ENCODE data around the gene SLC6A18. TPM values are rescaled to one million over a fixed set of nuclear protein-coding genes. Genes with fewer than 3 reads are reported as not detected.

The SLC6A18 gene
- total RNA-seq, 2 experiments from 2014 or later, result not detected

DNA sequence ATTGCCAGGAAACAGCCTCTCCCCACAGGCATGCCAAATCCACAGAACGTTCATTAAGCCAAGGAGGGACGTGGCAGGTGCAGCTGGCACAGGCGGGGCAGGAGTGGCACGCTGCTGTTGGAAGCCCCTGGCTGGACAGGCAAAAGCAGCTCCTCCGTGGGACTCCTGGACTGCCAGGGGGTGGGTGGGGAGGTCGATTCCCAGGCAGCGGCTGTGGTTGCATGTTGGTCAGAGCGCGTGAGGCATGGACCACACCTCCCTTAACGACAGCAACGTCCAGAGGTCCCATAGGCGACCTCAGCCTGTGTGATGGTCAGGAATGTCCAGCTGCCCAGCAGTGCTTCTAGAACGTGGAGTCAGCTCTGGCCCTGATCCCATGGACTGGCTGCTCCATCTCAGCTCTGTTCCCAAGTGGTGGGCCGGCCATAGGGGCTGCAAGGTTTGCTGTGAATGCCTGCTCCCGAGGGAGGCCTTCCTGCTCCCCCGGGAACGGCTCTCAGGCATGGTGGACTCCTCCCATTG is 16.9 kb upstream of the SLC6A18 start:
- intact Hi-C loops (cut with DNase I, micrococcal nuclease), result no loop called here
- no peak overlapping the region for H3K27ac Mint-ChIP-seq
- POLR2A ChIA-PET, result no interaction called here
- no peaks in the 10 kb centered on the region for H3K27me3 Mint-ChIP-seq
- H3K9me3 Mint-ChIP-seq (ENCODE audit: low read depth), result no peaks in the 10 kb centered on the region
- ATAC-seq, result no peak
- CTCF ChIA-PET, result interaction anchor here (0.8 kb wide), 1 partner anchor 23 kb away, joined by 3 read pairs; no protein-coding TSS in a partner anchor
- no peak for DNase-seq
- H3K36me3 Mint-ChIP-seq (ENCODE audit: low read depth), result no peaks in the 10 kb centered on the region
- no peaks in the 10 kb centered on the region for H3K4me1 Mint-ChIP-seq
- H3K4me3 Mint-ChIP-seq, result no peak overlapping the region

DNA sequence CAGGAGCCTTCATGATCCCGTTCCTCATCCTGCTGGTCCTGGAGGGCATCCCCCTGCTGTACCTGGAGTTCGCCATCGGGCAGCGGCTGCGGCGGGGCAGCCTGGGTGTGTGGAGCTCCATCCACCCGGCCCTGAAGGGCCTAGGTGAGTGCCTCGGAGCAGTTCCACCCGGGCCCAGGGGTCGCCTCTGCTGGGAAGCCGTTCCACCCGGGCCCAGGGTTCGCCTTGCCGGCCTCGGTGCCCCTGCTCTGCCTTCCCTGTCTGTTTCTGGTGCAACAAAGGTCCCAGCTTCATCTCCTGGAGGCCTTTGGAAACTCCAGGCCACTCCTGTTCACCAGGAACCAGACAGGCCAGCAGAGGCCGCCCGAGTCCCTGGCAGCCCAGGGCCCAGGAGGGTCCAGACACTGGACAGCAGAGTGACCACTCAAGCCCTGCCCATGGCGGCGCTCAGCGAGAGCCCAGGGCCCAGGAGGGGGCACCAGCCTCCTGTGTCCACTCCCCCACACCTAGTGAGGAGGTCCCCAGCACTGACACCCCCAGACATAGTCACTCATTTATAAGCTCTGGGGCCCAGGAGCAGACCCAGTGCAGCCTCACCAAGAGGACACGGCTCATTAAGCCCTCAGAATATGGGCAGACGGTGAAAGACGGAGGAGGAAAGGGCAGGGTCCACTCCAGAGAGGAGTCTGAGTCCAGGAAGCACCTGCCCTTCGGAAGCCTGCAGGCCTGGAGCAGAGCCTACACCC is 16.3 kb upstream of the SLC6A18 start:
- ChIA-PET CTCF (interaction anchor here (0.8 kb wide), 1 partner anchor 22 kb away, joined by 3 read pairs; no protein-coding TSS in a partner anchor), POLR2A (no interaction called here)
- ATAC-seq, result no peak
- no peak for DNase-seq
- Mint-ChIP-seq H3K27me3 (no peaks in the 10 kb centered on the region), H3K9me3 (ENCODE audit: low read depth) (no peaks in the 10 kb centered on the region), H3K4me1 (no peaks in the 10 kb centered on the region), H3K4me3 (no peak overlapping the region), H3K27ac (no peak overlapping the region), H3K36me3 (ENCODE audit: low read depth) (no peaks in the 10 kb centered on the region)
- intact Hi-C loops (cut with DNase I, micrococcal nuclease), result no loop called here

DNA sequence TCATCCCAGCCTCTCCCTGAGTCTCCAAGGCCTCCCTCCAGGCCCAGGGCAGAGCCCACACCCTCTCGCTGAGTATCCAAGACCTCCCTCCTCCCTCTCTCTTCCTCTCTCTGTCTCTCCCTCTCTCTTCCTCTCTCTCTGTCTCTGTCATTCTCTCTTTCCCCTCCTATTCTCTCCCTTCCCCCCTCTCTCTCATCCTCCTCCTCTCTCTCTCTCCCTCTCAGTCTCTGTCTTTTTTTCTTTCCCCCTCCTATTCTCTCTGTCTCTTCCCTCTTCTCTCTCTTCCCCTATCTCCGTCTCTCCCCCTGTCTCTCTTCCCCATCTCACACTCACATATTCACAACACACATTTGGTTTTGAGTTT is 15.7 kb upstream of the SLC6A18 start:
- DNase-seq (no peak), ATAC-seq (no peak)
- Mint-ChIP-seq H3K4me3 (no peak overlapping the region), H3K9me3 (ENCODE audit: low read depth) (no peaks in the 10 kb centered on the region), H3K4me1 (no peaks in the 10 kb centered on the region), H3K27me3 (no peaks in the 10 kb centered on the region), H3K36me3 (ENCODE audit: low read depth) (no peaks in the 10 kb centered on the region), H3K27ac (no peak overlapping the region)
- intact Hi-C loops (cut with DNase I, micrococcal nuclease), result no loop called here
- ChIA-PET POLR2A (no interaction called here), CTCF (no interaction called here)

DNA sequence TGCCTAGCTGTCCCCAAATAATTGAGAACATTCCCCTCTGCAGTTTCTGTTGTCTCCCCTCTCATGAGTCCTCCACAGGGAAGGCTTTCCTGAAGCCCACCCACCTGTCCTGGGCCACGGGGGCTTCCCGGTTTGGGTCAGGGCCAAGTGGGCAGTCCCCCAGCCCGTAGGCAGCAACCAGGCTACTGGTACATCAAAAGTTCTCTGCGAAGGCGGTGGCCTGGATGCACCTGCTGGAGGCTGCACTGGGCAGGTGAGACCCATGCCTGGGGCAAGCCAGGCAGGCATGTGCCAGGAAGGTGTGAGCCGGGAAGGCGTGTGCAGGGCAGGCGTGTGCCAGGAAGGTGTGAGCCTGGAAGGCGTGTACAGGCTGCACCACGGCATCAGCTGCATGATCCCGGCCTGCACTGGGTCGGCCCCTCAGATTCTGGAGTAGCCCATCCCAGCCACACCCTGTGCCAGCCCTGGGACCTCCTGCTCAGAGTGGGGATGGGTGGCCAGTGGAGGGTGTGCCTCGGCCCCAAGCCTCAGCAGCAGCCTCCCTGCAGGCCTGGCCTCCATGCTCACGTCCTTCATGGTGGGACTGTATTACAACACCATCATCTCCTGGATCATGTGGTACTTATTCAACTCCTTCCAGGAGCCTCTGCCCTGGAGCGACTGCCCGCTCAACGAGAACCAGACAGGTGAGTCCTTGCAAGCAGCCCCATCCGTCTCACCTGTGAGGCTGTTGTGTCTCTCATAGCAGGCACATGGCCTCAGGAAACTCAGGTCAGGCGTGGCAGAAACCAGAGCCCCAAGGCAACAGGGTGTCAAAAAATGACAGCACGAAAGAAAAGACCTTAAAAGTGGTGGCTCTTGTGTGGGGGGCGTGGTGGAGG is 15.0 kb upstream of the SLC6A18 start:
- no peaks in the 10 kb centered on the region for H3K36me3 Mint-ChIP-seq (ENCODE audit: low read depth)
- CTCF ChIA-PET, result no interaction called here
- H3K9me3 Mint-ChIP-seq (ENCODE audit: low read depth), result no peaks in the 10 kb centered on the region
- POLR2A ChIA-PET, result no interaction called here
- DNase-seq (no peak), ATAC-seq (no peak)
- H3K4me1 Mint-ChIP-seq, result no peaks in the 10 kb centered on the region
- H3K27ac Mint-ChIP-seq, result no peak overlapping the region
- intact Hi-C loops (cut with DNase I, micrococcal nuclease), result no loop called here
- no peak overlapping the region for H3K4me3 Mint-ChIP-seq
- H3K27me3 Mint-ChIP-seq, result no peaks in the 10 kb centered on the region

DNA sequence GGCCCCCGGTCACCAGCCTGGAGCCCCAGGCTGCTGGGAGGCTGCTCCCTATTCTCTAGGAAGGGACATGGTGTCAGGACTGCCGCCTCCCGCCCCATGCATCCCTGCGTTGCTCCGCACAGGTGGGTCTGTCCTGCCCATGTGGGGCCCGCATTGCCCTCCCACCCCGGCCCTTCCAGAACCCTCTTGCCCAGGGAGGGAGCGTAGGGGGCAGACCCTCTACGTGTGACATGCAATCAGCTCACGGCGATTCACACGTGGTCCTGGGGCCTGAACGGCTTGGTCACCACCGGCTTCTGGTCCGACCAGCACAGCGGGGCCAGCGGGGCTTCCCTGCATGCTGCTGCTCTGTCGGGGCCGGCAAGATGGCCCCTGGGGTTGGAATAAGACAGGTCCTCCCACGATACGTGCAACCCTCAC is 14.3 kb upstream of the SLC6A18 start:
- H3K9me3 Mint-ChIP-seq (ENCODE audit: low read depth), result no peaks in the 10 kb centered on the region
- no peaks in the 10 kb centered on the region for H3K27me3 Mint-ChIP-seq
- DNase-seq (no peak), ATAC-seq (no peak)
- no peak overlapping the region for H3K27ac Mint-ChIP-seq
- H3K4me1 Mint-ChIP-seq, result no peaks in the 10 kb centered on the region
- H3K4me3 Mint-ChIP-seq, result no peak overlapping the region
- CTCF ChIA-PET, result no interaction called here
- POLR2A ChIA-PET, result no interaction called here
- no peaks in the 10 kb centered on the region for H3K36me3 Mint-ChIP-seq (ENCODE audit: low read depth)
- intact Hi-C loops (cut with DNase I, micrococcal nuclease), result no loop called here

GRCh38 chr5:1211701-1212100 is 13.5 kb upstream of the SLC6A18 start:
- Mint-ChIP-seq H3K4me3 (no peak overlapping the region), H3K36me3 (ENCODE audit: low read depth) (no peaks in the 10 kb centered on the region), H3K27ac (no peak overlapping the region), H3K4me1 (no peaks in the 10 kb centered on the region), H3K27me3 (no peaks in the 10 kb centered on the region), H3K9me3 (ENCODE audit: low read depth) (no peaks in the 10 kb centered on the region)
- ChIA-PET CTCF (no interaction called here), POLR2A (no interaction called here)
- DNase-seq (no peak), ATAC-seq (no peak)
- intact Hi-C loops (cut with DNase I, micrococcal nuclease), result no loop called here

DNA sequence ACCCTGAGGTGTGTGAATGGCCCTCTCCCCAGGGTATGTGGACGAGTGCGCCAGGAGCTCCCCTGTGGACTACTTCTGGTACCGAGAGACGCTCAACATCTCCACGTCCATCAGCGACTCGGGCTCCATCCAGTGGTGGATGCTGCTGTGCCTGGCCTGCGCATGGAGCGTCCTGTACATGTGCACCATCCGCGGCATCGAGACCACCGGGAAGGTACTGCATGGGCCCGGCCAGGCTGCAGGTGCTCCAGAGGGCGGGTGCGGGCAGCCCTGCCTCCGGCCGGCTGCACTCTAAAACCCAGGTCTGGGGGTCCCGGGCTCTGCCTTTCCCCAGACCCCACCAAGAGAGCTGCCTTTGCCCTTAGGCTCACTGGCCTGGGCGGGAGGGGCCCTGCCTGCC is 12.9 kb upstream of the SLC6A18 start:
- intact Hi-C loops (cut with DNase I, micrococcal nuclease), result no loop called here
- no peaks in the 10 kb centered on the region for H3K27me3 Mint-ChIP-seq
- H3K36me3 Mint-ChIP-seq (ENCODE audit: low read depth), result no peaks in the 10 kb centered on the region
- no peaks in the 10 kb centered on the region for H3K9me3 Mint-ChIP-seq (ENCODE audit: low read depth)
- DNase-seq (no peak), ATAC-seq (no peak)
- no peak overlapping the region for H3K4me3 Mint-ChIP-seq
- POLR2A ChIA-PET, result no interaction called here
- no peaks in the 10 kb centered on the region for H3K4me1 Mint-ChIP-seq
- no peak overlapping the region for H3K27ac Mint-ChIP-seq
- CTCF ChIA-PET, result no interaction called here

GRCh38 chr5:1212881-1213280 is 12.3 kb upstream of the SLC6A18 start:
- DNase-seq (no peak), ATAC-seq (no peak)
- Mint-ChIP-seq H3K4me3 (no peak overlapping the region), H3K27ac (no peak overlapping the region), H3K36me3 (ENCODE audit: low read depth) (no peaks in the 10 kb centered on the region), H3K9me3 (ENCODE audit: low read depth) (no peaks in the 10 kb centered on the region), H3K27me3 (no peaks in the 10 kb centered on the region), H3K4me1 (no peaks in the 10 kb centered on the region)
- ChIA-PET CTCF (no interaction called here), POLR2A (no interaction called here)
- intact Hi-C loops (cut with DNase I, micrococcal nuclease), result no loop called here

- no peaks in the 10 kb centered on the region for H3K9me3 Mint-ChIP-seq (ENCODE audit: low read depth)
- H3K36me3 Mint-ChIP-seq (ENCODE audit: low read depth), result no peaks in the 10 kb centered on the region
- ChIA-PET POLR2A (no interaction called here), CTCF (no interaction called here)
- no peaks in the 10 kb centered on the region for H3K4me1 Mint-ChIP-seq
- H3K4me3 Mint-ChIP-seq, result no peak overlapping the region
- no peak overlapping the region for H3K27ac Mint-ChIP-seq
- H3K27me3 Mint-ChIP-seq, result no peaks in the 10 kb centered on the region
- DNase-seq (no peak), ATAC-seq (no peak)
- intact Hi-C loops (cut with DNase I, micrococcal nuclease), result no loop called here
These were observed 11.5 kb upstream of the SLC6A18 start for GRCh38 chr5:1213508-1214162.

GRCh38 chr5:1214163-1214935 is 10.8 kb upstream of the SLC6A18 start:
- Mint-ChIP-seq H3K4me1 (no peaks in the 10 kb centered on the region), H3K9me3 (ENCODE audit: low read depth) (no peaks in the 10 kb centered on the region), H3K36me3 (ENCODE audit: low read depth) (no peaks in the 10 kb centered on the region), H3K4me3 (no peak overlapping the region), H3K27me3 (no peaks in the 10 kb centered on the region), H3K27ac (no peak overlapping the region)
- DNase-seq (no peak), ATAC-seq (no peak)
- intact Hi-C loops (cut with DNase I, micrococcal nuclease), result no loop called here
- ChIA-PET POLR2A (no interaction called here), CTCF (no interaction called here)

DNA sequence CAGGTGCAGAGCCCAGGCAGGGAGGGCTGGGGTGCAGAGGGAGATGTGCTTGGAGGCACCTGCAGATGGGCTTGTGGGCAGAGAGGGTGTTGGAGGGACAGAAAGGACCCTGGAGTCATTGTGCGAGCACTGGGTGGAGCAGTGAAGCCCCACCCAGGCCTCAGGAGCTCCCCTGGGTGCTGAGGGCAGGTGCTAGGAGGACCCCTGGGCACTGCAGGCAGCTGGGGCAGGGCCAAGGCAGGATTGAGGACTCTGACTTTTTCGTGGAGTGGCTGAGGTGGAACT is 10.3 kb upstream of the SLC6A18 start:
- Mint-ChIP-seq H3K36me3 (ENCODE audit: low read depth) (no peaks in the 10 kb centered on the region), H3K27me3 (no peaks in the 10 kb centered on the region), H3K9me3 (ENCODE audit: low read depth) (no peaks in the 10 kb centered on the region), H3K4me1 (no peaks in the 10 kb centered on the region), H3K27ac (no peak overlapping the region), H3K4me3 (no peak overlapping the region)
- ChIA-PET POLR2A (no interaction called here), CTCF (no interaction called here)
- intact Hi-C loops (cut with DNase I, micrococcal nuclease), result no loop called here
- DNase-seq (no peak), ATAC-seq (no peak)
